ENCODE results near the gene RCN1. TPM values are rescaled to one million over a fixed set of nuclear protein-coding genes. Genes with fewer than 3 reads are reported as not detected.

RCN1 gene
- total RNA-seq, 1 donor from 2014 or later = 86.8 TPM

DNA sequence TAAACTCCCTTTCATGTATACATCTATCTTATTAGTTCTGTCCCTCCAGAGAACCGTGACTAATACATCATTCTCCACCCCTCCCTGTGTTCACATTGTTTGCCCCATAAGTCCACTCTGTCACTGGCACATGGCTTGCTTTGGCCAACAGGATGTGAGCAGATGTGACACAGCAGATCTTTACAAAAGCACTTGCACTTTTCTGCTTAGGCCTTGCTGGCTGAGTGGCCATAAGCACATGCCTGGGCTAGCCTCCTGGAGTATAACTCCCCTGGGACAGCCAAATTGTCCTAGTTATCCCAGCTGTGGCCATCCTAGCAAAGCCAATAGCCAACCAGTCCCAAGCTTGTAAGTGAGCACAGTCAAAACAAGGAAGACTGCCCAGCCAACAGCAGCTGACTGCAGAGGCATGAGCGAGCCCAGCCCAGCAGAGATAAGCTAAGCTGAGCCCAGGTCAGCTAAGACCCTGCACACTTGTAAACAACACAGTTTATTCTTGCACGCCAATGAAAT is 9.7 kb upstream of the RCN1 start:
- H3K27me3 ChIP-seq = no peaks in the 10 kb centered on the region
- DNase-seq = no peak
- no peak overlapping the region for H3K27ac ChIP-seq
- no peaks in the 10 kb centered on the region for H3K36me3 ChIP-seq
- intact Hi-C loops (cut with DNase I) = no loop called here
- H3K4me3 ChIP-seq = no peak overlapping the region
- TF ChIP-seq, protein P1, sequence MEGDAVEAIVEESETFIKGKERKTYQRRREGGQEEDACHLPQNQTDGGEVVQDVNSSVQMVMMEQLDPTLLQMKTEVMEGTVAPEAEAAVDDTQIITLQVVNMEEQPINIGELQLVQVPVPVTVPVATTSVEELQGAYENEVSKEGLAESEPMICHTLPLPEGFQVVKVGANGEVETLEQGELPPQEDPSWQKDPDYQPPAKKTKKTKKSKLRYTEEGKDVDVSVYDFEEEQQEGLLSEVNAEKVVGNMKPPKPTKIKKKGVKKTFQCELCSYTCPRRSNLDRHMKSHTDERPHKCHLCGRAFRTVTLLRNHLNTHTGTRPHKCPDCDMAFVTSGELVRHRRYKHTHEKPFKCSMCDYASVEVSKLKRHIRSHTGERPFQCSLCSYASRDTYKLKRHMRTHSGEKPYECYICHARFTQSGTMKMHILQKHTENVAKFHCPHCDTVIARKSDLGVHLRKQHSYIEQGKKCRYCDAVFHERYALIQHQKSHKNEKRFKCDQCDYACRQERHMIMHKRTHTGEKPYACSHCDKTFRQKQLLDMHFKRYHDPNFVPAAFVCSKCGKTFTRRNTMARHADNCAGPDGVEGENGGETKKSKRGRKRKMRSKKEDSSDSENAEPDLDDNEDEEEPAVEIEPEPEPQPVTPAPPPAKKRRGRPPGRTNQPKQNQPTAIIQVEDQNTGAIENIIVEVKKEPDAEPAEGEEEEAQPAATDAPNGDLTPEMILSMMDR (IDR thresholded peaks at IDR 0.05) = no peak
- peak; percentile 13 for ATAC-seq
- H3K4me1 ChIP-seq = no peaks in the 10 kb centered on the region
- no peaks in the 10 kb centered on the region for H3K9me3 ChIP-seq

DNA sequence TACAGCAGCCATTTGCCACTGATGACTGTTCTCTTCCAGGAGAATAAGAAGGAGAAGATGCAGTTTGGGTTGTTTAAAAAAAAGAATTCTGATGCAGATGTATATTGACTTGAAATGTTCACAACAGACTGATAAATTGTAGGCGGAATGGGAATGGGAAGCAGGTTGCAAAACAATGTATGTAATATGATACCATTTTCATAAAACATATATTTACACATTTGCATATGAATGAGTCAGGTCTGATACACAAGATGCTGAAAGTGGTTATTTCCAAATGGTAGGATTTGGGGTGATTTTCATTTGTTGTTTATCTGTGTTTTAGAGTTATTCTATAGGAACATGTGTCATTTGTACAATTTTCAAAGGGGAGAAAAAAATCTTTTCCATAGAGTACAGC is 9.0 kb upstream of the RCN1 start:
- DNase-seq = no peak
- intact Hi-C loops (cut with DNase I) = no loop called here

DNA sequence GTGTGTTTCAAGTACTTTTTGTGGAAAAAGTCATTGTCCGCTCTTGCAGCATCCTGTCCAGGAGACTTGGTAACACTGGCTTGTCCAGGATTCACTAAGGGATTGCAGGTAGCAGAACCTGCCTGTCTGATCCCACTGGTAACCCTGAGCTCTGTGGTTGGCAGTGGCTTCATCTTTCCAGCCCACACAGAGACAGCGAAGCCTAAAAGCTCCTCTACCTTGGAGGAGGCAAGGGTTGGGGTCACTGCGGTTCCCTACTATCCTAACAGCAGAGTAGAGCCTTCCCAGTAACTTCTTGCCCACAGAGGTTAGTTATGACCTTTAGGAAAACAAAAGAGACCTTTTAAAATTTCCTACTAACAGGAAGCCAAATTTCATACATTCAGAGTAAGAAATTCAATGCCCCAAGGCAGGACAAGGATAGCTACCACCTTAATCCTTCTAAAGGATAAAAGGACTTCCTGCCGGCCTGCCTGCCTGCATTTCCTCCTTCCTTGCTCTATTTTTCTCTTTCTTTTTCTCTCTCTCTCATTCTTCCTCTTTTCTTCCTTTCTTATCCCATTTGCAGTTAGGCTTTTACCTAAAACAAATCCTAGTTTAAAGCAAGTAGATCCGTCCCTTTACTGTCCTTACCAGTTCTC is 8.4 kb upstream of the RCN1 start:
- TF ChIP-seq, protein P1 (IDR thresholded peaks at IDR 0.05) = no peak
- no peak overlapping the region for H3K4me3 ChIP-seq

More for the DNA sequence above, 9.0 kb upstream of the RCN1 start:
- no peaks in the 10 kb centered on the region for H3K4me1 ChIP-seq
- no peaks in the 10 kb centered on the region for H3K9me3 ChIP-seq
- H3K4me3 ChIP-seq = no peak overlapping the region
- no peak for ATAC-seq
- no peak overlapping the region for H3K27ac ChIP-seq
- no peaks in the 10 kb centered on the region for H3K27me3 ChIP-seq
- TF ChIP-seq, protein P1 (IDR thresholded peaks at IDR 0.05) = no peak
- H3K36me3 ChIP-seq = no peaks in the 10 kb centered on the region

GRCh38 chr11:32087597-32087996 is 3.3 kb upstream of the RCN1 start:
- Histone ChIP-seq H3K36me3 (no peaks in the 10 kb centered on the region), H3K27ac (no peak overlapping the region), H3K4me3 (no peak overlapping the region), H3K4me1 (peaks cover 18% of the 10 kb centered on the region), H3K9me3 (no peaks in the 10 kb centered on the region), H3K27me3 (no peaks in the 10 kb centered on the region)
- ATAC-seq = no peak
- intact Hi-C loops (cut with DNase I) = no loop called here
- DNase-seq = no peak
- TF ChIP-seq, protein P1 (IDR thresholded peaks at IDR 0.05) = no peak

More for the DNA sequence above, 8.4 kb upstream of the RCN1 start:
- intact Hi-C loops (cut with DNase I) = no loop called here
- ATAC-seq (no peak), DNase-seq (no peak)
- Histone ChIP-seq H3K36me3 (no peaks in the 10 kb centered on the region), H3K27ac (no peak overlapping the region), H3K27me3 (no peaks in the 10 kb centered on the region), H3K9me3 (no peaks in the 10 kb centered on the region), H3K4me1 (no peaks in the 10 kb centered on the region)

DNA sequence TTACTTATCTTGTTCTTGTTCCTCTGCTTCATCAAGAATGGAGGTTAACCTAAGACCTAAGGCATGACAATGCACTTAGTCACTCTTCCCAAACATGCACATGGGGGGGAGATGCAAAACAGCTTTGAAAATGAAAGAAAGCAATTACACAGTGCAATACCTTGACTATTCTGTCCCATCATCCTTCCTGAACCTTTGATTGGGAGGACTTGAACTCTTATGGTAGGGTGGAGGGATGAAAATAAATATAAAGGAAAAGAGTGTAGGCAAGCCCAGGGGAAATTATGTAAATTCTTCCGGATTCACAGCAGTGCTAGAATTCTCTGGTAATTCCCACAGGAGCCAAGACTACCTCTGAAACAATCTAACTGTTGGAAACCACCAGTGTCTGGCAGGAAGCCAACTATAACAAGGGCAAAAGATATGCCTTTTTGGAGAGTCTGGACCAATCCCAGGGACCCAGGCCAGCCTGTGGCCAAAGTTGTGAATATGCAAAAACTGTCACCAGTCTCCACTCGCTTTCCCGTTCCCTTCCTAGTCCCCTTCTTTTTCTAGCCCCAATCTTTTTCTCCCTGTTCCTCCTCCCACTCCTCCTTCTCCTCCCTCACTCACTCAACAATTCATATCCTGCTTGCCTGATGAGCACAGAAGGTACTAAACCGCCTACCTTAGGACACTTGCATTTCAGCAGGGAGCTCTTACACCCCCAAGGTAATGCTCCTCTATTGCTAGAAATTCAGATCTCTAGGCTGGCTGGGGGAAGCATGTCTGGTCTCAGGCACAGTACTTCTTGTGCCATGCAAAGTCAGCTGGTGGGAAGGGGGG is 2.5 kb upstream of the RCN1 start:
- H3K27ac ChIP-seq = no peak overlapping the region
- TF ChIP-seq, protein P1 (IDR thresholded peaks at IDR 0.05) = no peak
- H3K9me3 ChIP-seq = no peaks in the 10 kb centered on the region
- DNase-seq (no peak), ATAC-seq (no peak)
- H3K36me3 ChIP-seq = no peaks in the 10 kb centered on the region
- no peak overlapping the region for H3K4me3 ChIP-seq
- intact Hi-C loops (cut with DNase I) = no loop called here
- H3K4me1 ChIP-seq = peaks cover 26% of the 10 kb centered on the region
- no peaks in the 10 kb centered on the region for H3K27me3 ChIP-seq

Data from upper lobe of right lung (tissue), 1 donor.